ENCODE results near the gene MGP.
A peak's percentile ranks its signal among the peaks of the same experiment; 100 is the strongest.

The MGP gene

GRCh38 chr12:14860490-14860889, 25.2 kb downstream of the MGP start:
- DNase-seq (ENCODE audit: low read depth in 3 of 3), result no peak

DNA sequence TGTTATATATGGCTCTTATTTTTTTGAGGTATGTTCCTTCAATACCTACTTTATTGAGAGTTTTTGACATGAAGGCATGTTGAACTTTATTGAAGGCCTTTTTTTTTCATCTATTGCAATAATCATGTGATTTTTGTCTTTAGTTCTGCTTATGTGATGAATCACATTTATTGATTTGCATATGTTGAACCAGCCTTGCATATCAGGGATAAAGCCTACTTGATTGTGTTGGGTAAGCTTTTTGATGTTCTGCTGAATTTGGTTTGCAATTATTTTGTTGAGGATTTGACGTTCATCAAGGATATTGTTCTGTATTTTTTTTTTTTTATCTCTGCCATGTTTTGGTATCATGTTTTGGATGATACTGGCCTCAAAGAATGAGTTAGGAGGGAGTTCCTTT, 27.1 kb downstream of the MGP start:
- DNase-seq (ENCODE audit: low read depth in 3 of 3), result no peak

DNA sequence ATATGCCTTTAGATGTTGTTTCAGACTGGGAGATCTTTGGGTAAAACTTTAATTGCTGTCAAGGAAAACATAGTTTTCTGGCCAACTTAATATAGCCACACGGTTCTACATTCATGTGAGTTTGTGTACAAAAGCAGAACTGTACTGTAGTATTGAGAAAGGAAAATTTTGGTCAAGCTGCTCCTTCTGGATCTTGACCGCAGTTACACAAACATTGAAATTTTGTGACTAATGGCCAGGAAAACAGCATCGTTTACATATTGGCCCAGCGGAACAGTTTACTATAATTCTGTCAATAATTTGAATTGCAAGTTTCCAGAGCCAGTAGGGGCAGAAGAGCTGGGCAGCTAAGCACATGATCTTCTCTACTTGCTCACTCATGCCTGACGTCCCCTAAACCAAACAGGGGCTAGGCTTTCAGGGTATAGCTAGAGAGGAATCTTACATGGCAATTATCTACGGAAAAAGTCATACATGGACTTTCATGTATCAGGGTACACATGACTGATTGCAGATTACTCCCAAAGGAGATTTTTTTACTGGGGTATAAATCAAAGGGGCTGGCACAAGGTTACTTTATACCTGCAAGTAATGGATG, 31.0 kb downstream of the MGP start:
- DNase-seq (ENCODE audit: low read depth in 3 of 3), result no peak

DNA sequence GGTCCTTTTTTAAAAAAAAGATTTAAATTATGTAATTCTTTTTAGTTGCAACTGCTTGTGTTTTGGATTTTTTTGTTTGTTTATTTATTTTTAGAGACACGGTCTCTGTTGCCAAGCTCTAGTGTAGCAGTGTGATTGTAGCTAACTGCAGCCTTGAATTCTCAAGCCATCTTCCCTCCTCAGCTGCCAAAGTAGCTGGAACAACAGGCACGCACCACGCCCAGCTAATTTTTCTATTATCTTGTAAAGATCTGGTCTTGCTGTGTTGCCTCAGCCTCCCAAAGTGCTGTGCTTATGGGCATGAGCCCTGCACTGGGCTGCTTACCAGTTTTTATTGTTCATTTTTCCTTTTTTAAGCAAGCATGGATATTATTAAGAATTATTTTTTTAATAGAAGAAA, 31.7 kb downstream of the MGP start:
- DNase-seq (ENCODE audit: low read depth in 3 of 3), result no peak

DNA sequence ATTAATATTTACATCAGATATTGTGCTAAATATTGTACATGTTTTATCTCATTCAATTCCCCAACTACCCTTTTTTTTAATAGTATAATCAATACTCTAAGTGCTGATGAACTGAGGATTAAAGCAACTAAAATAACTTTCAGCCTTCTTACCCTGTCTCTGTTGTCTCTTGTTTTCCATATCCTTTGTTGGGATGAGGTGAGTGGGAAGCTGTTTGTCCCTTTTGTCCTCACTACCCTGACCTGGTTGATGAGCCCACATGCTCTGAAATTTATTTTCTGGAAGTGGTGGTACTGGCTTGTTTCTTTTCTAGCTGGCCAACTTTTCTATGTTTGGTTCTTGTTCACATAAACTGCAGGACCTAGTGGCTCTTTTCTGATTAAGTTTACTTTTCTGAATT, 32.8 kb downstream of the MGP start:
- no peak for DNase-seq (ENCODE audit: low read depth in 3 of 3)

- DNase-seq (ENCODE audit: low read depth in 3 of 3), result no peak
Observed at GRCh38 chr12:14850929-14851663, 34.6 kb downstream of the MGP start.

DNA sequence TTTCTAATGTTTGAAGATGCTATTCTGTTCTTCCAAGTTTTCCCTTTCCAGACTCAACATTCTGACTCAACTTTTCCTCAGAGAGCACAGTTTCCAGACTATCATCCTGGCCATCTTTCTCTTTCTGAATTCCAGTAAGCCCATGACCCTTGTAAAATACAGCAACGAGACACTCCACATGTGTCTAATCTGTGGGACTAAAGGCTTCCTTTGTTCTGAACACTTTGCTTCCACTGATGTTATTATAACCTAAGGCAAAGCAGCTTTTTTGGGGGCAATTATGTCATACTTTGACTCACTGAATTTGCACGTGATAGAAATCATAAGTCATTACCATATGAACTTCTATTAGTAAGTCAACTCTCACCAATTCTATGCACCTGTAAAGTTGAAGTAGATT, 36.0 kb downstream of the MGP start:
- DNase-seq (ENCODE audit: low read depth in 3 of 3), result no peak

GRCh38 chr12:14846876-14847580, 38.6 kb downstream of the MGP start:
- DNase-seq (ENCODE audit: low read depth in 3 of 3), result no peak

DNA sequence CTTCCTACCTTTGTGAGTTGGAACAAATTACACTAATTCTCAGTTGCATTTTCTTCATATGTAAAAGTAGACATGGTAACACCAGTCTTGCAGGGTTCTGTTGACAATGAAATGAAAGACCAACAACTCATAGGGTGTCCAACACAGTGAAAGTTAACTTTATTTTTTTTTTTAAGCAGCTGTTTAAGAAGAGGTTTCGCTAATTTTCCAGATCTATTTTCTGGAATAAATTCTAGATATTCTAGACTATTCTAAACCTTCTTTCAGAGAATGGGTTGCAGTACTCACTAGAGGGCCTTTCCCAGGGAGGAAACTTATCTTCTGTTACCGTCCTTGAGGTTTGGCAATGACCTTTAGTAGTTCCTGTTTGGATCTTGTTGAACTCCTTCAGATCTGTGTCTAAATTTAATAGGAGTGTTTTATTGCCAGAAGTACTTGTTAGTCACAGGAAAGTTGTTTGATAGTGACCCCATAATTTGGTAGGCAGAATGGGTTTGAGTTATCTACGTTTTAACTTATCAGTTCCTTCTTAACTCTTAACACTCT, 39.5 kb downstream of the MGP start:
- no peak for DNase-seq (ENCODE audit: low read depth in 3 of 3)

DNA sequence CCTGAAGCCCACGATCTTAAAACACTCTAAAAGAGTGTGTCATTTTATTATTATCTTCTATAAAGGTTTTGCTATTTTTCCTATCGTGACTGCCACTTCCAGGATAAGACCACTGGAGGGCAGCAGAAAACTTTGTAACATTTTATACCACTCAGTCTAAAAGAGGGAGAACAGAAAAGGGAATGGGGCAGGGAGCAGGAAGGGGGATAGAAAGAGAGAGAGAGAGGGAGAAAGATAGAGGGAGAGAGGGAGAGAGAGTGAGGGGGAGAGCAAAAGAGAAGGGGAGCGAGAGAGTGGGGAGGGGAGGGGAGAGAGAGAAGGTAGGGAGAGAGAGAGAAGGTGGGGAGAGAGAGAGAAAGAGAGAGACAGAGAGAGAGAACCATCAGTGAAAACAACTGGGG, 40.3 kb downstream of the MGP start:
- peak; percentile 3 to 21 (median 21) for DNase-seq (ENCODE audit: low read depth in 3 of 3)

- DNase-seq (ENCODE audit: low read depth in 3 of 3), result no peak
Observed at GRCh38 chr12:14844401-14844800, 41.3 kb downstream of the MGP start.

DNA sequence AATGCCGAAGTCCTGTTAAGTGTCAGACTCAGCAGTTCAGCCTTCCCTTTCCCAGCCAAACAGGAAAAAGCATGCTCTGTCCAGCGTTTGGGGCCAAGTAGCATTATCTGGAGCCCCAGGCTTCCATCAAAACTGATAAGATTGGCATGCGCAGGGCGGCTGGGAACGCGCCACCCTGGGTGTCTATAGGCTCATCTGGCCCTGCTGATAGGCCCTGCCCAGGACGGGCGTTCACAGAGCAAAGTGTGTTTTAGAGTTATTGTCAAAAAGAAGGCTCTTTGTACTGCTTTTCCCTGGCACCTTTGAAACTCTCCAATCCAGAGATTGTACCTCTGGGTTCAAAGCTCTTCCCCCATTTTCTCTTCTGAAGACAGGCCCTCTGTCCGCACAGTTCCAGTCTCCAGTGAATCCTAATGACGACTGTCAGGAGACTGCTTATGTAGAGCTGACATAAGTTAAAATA, 42.2 kb downstream of the MGP start, which contains the start of gene ART4:
ART4 (minus strand) TSS at position 102 of the 463 bp plus-strand sequence. CDS start 413 bp downstream, outside the sequence.
- DNase-seq (ENCODE audit: low read depth in 3 of 3), result no peak

- no peak for DNase-seq (ENCODE audit: low read depth in 3 of 3)
Observed at GRCh38 chr12:14842315-14842714, 43.3 kb downstream of the MGP start.

GRCh38 chr12:14841761-14842160, 43.9 kb downstream of the MGP start:
- no peak for DNase-seq (ENCODE audit: low read depth in 3 of 3)

DNA sequence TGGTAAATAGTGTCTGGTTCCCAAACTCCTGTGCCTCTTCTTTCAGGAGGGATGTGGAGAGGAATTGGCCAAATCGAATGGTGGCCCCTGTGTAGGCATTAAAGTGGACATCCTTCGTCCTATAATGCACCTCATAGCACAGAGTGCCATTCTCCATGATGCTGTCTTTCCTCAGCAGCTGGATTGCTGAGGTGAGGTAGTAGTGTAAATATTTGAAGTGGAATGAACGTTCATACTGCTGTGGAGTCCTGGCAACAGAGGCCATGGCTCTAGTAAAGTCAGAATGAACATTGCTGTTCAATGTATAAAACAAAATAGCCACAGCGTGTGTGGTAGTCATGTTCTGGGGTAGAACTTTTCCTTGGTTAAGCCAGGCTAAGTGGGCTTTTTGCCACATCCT, 45.0 kb downstream of the MGP start:
- no peak for DNase-seq (ENCODE audit: low read depth in 3 of 3)

DNA sequence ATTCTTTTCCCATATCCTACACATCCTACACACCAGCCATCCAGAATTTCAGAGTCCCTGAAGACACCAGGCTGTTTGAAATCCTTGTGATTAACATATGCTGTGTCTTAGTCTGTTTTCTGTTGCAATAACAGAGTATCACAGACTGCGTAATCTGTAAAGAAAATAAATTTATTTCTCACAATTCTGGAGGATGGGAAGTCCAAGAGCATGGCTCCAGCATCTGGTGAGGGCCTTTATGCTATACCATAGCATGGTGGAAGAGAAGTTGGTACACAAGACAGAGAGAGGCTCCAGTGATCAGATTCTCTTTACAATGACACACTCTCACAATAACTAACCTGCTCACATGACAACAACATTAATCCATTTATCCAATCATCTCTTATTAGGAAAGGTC, 46.4 kb downstream of the MGP start:
- no peak for DNase-seq (ENCODE audit: low read depth in 3 of 3)

DNA sequence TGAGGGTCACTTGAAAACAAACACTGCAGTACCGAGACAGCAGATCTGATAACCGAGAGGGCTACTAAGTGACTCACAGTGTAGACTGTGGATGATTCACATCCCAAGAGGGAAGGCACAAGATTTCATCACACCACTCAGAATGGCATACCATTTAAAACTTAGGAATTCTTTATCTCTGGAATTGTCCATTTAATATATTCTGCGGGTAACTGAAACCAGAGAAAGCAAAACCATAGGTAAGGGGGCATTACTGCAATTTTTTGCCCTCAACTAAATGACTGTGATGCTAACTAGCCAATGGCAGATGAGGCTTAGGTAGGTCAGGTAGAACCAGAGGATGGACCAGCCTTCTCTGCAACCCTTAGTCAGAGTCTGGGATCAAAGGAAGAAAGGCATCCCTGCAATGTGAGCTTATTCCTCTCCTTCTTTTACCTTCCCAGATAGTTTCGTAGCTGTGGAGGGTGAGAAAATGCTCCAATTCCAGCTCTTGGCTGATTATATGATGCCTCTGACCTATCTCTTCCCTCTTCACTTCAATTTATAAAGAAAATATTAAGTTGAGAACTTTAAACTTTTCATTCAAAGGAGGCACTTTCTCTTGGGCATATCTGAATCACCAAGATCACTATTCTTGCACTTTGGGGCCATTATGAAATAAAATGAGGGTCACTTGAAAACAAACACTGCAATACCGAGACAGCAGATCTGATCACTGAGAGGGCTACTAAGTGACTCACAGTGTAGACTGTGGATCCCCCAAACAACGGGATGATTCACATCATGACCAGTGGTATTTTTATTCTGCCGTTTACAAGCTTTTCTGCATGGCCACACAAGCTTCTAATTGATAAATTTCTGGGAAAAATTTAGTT, 49.1 kb downstream of the MGP start:
- DNase-seq (ENCODE audit: low read depth in 3 of 3), result no peak

- no peak for DNase-seq (ENCODE audit: low read depth in 3 of 3)
Observed at GRCh38 chr12:14834509-14834908, 51.1 kb downstream of the MGP start.

GRCh38 chr12:14833952-14834351, 51.7 kb downstream of the MGP start:
- DNase-seq (ENCODE audit: low read depth in 3 of 3), result no peak

DNA sequence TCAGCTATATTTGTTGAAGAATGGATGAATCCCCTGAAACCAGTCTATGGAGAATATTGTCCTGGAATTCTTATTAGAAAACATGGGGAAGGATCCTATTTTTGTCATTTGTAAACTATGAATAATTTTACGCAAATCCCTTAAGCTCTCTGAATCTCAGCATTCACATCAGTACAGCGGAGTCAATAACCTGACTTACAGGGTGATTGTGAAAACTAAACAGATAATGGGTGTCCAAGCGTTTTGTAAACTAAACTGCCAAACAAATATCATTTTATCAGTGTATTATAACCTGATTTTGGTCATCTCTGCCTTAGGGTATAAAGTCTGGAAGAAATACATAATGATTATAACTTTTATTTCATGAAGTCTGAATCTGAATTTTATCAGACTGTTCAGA, 52.3 kb downstream of the MGP start:
- DNase-seq (ENCODE audit: low read depth in 3 of 3), result no peak

Data from stimulated activated CD4-positive, alpha-beta T cell treated with anti-CD3 and anti-CD28 coated beads, TNF-alpha, amount 100 ng/mL, for 24 hours (primary cell).